Peyer's patch (tissue), 4 donors: ENCODE data around the gene ARHGAP28. TPM values are rescaled to one million over a fixed set of nuclear protein-coding genes. Genes with fewer than 3 reads are reported as not detected.
"Not testable (repeated sequence)": the region's sequence is repeated elsewhere in the genome, so short reads cannot be mapped to it uniquely, and the experiment has no call there.

Experiments used
- DNase-seq, 3 donors: peaks; one replicate each; pipeline ENCODE4 v3.0.0-alpha.2; 2017 to 2019
- H3K27ac ChIP-seq, 4 donors: fragments of 200-600 bp; sonication (generic); one replicate each; pipeline ENCODE4 v1.5.1; 2016 to 2019
- H3K27me3 ChIP-seq, 2 donors: fragments of 200-600 bp; sonication (generic); one replicate each; pipeline ENCODE4 v1.5.1; 2019
- H3K36me3 ChIP-seq, 3 donors: fragments of 200-600 bp; sonication (generic); one replicate each; pipeline ENCODE4 v1.5.1; 2016 to 2019
- H3K4me1 ChIP-seq, 4 donors: fragments of 200-600 bp; sonication (generic); one replicate each; pipeline ENCODE4 v1.5.1; 2016 to 2019
- H3K4me3 ChIP-seq, 4 donors: fragments of 200-600 bp; sonication (generic); 1 replicate in 3 of 4; 2 replicates in 1 of 4; pipeline ENCODE4 v1.5.1; 2016 to 2019; ENCODE audit warnings: mild to moderate bottlenecking in 1 of 4
- H3K9me3 ChIP-seq, 4 donors: fragments of 200-600 bp; sonication (generic); one replicate each; pipeline ENCODE4 v1.5.1; 2016 to 2019; ENCODE audit warnings: mild to moderate bottlenecking in 1 of 4
- POLR2A ChIP-seq, 2 donors: fragments of 450-650 bp; IDR thresholded peaks; one replicate each; pipeline ENCODE4 v1.5.1; 2017; ENCODE audit warnings: antibody characterized with exemption in 2 of 2, mild to moderate bottlenecking in 2 of 2, moderate library complexity in 2 of 2
- total RNA-seq, 4 donors: library from RNA; depleted of rRNA; stranded (reverse); fragments of >200 nt; gene quantifications; one replicate each; pipeline ENCODE4 v1.1.0, GENCODE V29; 2016
- TF ChIP-seq, protein P1 (sequence below), 6 experiments: fragments of 450-650 bp in 4 of 6; fragments of 200-600 bp in 2 of 6; sonication (generic) in 1 of 6; IDR thresholded peaks; one replicate each; pipeline ENCODE4 v1.5.1; 2017 to 2019; ENCODE audit warnings: antibody characterized with exemption in 6 of 6, mild to moderate bottlenecking in 3 of 6, moderate library complexity in 1 of 6

ARHGAP28 gene
- total RNA-seq, 4 donors from 2014 or later, result 1.0 to 35.5 (median 3.3) TPM

DNA sequence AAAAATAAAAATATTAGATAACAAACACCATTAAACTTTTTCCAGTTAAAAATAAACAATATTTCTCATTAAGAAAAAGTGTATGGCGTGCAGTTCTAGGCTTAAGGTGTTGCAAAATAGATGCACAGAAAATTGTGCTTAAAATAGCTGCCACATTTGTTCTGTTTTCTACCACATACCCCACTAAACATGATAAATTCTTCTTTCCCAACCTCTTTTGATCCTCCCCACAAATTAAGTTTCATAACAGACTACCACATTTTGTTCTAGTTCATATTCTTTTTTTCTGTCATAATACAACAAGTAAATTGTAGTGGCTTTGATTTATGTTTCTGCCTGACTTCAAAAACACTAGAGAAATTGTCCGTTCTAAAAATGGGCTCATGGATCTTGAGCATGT, 64.5 kb downstream of the ARHGAP28 start:
- Histone ChIP-seq H3K27me3 (no peaks in the 10 kb centered on the region), H3K4me3 (no peak overlapping the region), H3K9me3 (no peaks in the 10 kb centered on the region), H3K4me1 (no peaks in the 10 kb centered on the region), H3K36me3 (no peaks in the 10 kb centered on the region), H3K27ac (no peak overlapping the region)
- no peak for DNase-seq
- TF ChIP-seq POLR2A (IDR thresholded peaks at IDR 0.05), result no peak
- TF ChIP-seq, protein P1, sequence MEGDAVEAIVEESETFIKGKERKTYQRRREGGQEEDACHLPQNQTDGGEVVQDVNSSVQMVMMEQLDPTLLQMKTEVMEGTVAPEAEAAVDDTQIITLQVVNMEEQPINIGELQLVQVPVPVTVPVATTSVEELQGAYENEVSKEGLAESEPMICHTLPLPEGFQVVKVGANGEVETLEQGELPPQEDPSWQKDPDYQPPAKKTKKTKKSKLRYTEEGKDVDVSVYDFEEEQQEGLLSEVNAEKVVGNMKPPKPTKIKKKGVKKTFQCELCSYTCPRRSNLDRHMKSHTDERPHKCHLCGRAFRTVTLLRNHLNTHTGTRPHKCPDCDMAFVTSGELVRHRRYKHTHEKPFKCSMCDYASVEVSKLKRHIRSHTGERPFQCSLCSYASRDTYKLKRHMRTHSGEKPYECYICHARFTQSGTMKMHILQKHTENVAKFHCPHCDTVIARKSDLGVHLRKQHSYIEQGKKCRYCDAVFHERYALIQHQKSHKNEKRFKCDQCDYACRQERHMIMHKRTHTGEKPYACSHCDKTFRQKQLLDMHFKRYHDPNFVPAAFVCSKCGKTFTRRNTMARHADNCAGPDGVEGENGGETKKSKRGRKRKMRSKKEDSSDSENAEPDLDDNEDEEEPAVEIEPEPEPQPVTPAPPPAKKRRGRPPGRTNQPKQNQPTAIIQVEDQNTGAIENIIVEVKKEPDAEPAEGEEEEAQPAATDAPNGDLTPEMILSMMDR (IDR thresholded peaks at IDR 0.05), result no peak

DNA sequence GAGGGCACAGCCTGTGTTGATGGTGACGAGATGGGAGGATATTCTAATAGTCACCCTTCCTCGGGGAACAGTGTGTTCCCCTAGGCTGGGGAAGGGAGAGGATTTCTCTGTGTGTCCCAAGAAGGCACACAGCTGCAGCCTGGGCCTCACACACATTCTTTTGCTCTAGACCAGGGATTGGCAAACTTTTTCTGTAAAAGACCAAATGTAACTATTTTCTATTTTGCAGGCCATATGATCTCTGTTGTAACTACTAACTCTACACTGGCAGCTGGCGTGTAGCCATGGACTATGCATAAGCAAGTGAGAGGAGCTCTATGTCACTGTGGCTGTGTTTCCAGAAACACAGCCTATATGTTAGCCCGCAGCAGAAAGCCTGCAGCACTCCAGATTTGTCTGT, 65.8 kb downstream of the ARHGAP28 start:
- no peak overlapping the region for H3K27ac ChIP-seq
- no peak for DNase-seq
- H3K4me3 ChIP-seq, result no peak overlapping the region
- H3K36me3 ChIP-seq, result no peaks in the 10 kb centered on the region
- H3K27me3 ChIP-seq, result no peaks in the 10 kb centered on the region
- H3K4me1 ChIP-seq, result no peaks in the 10 kb centered on the region
- TF ChIP-seq, protein P1 (IDR thresholded peaks at IDR 0.05), result no peak
- TF ChIP-seq POLR2A (IDR thresholded peaks at IDR 0.05), result no peak
- H3K9me3 ChIP-seq, result no peaks in the 10 kb centered on the region

DNA sequence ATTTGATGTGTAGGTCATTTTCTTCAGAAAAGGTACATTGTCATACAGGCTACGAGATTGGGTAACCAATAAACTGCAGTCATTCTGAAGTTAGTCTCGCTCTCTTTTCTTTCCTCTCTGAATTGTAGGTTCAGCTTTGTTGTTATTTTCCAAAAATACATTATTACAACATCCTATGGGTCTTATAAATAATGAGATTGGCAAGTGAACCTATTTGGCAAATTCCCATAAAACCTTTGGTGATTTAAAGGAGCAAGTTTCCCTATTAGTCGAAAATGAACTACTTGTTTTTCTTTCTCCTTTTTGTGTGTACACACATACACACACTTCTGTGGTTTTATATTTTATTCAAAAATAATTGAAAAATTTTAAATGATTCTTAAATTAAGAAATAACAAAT, 67.0 kb downstream of the ARHGAP28 start:
- H3K4me1 ChIP-seq, result no peaks in the 10 kb centered on the region
- H3K9me3 ChIP-seq, result no peaks in the 10 kb centered on the region
- no peak for DNase-seq
- no peaks in the 10 kb centered on the region for H3K27me3 ChIP-seq
- H3K36me3 ChIP-seq, result no peaks in the 10 kb centered on the region
- TF ChIP-seq, protein P1 (IDR thresholded peaks at IDR 0.05), result no peak
- no peak for TF ChIP-seq POLR2A (IDR thresholded peaks at IDR 0.05)
- no peak overlapping the region for H3K4me3 ChIP-seq
- H3K27ac ChIP-seq, result no peak overlapping the region

DNA sequence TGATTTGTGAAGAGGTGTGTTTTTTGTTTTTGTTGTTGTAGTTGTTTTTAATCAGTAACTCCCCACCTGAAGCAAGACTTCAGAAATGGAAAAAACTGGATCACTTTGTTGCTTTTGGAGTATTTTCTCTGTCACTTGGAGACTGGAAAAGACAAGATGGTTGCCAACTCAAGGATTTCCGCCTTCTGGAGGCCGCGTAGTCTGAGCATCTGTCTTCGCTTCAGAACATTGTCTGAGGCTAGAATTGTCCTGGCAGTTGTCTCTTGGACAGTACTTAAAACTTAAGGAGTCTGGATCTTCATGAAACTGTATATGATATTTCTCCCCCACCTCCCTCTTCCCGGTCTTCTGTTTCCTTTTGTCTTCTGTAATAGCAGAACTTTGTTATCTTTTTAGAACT, 67.7 kb downstream of the ARHGAP28 start:
- TF ChIP-seq, protein P1 (IDR thresholded peaks at IDR 0.05), result no peak
- TF ChIP-seq POLR2A (IDR thresholded peaks at IDR 0.05), result no peak
- Histone ChIP-seq H3K4me3 (no peak overlapping the region), H3K27me3 (no peaks in the 10 kb centered on the region), H3K4me1 (no peaks in the 10 kb centered on the region), H3K9me3 (no peaks in the 10 kb centered on the region), H3K36me3 (no peaks in the 10 kb centered on the region), H3K27ac (no peak overlapping the region)
- DNase-seq, result no peak

DNA sequence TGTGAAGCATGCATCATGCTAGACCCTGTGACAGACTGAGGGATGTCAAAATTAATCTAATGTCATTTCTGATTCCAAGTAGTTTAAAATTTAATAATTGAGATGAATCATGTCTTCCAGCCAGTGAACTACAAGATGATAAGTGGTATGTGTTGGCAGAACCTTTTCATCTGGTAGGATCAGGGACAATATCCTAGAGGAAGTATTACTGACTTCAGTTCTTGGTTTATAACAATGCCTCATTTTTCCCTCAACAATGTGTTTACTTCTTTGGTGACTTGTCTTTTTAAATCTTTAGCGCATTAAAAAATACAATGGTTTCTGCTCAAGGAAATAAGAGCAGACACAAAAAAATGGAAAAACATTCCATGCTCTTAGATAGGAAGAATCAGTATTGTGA, 69.4 kb downstream of the ARHGAP28 start:
- TF ChIP-seq POLR2A (IDR thresholded peaks at IDR 0.05), result no peak
- TF ChIP-seq, protein P1 (IDR thresholded peaks at IDR 0.05), result no peak
- H3K4me3 ChIP-seq, result no peak overlapping the region
- H3K4me1 ChIP-seq, result no peaks in the 10 kb centered on the region
- no peak overlapping the region for H3K27ac ChIP-seq
- H3K27me3 ChIP-seq, result no peaks in the 10 kb centered on the region
- H3K36me3 ChIP-seq, result no peaks in the 10 kb centered on the region
- peaks cover 0 to 4% (median 1%) of the 10 kb centered on the region in 4 donors for H3K9me3 ChIP-seq
- no peak for DNase-seq

DNA sequence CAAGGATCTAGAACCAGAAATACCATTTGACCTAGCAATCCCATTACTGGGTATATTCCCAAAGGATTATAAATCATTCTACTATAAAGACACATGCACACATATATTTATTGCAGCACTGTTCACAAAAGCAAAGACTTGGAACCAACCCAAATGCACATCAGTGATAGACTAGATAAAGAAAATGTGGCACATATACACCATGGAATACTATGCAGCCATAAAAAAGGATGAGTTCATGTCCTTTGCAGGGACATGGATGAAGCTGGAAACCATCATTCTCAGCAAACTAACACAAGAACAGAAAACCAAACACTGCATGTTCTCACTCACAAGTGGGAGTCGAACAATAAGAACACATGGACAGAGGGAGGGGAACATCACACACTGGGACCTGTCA, 70.8 kb downstream of the ARHGAP28 start:
- H3K27me3 ChIP-seq, DNase-seq, H3K4me3 ChIP-seq, H3K4me1 ChIP-seq, H3K36me3 ChIP-seq, H3K27ac ChIP-seq, H3K9me3 ChIP-seq: not testable (repeated sequence)
